VCaP (cell line): ENCODE data around the gene FHAD1.

ENCODE experiments used
- H3K27ac ChIP-seq: fragments of 450-650 bp; 2 replicates; pipeline ENCODE4 v1.5.1; 2017
- CTCF ChIP-seq: fragments of 450-650 bp; conservative IDR thresholded peaks from 2 replicates; pipeline ENCODE4 v1.5.1; 2017; ENCODE audit warnings: mild to moderate bottlenecking, moderate library complexity

FHAD1 gene

GRCh38 chr1:15332952-15333715 lies 86.1 kb downstream of the FHAD1 start:
- no peak for TF ChIP-seq CTCF

DNA sequence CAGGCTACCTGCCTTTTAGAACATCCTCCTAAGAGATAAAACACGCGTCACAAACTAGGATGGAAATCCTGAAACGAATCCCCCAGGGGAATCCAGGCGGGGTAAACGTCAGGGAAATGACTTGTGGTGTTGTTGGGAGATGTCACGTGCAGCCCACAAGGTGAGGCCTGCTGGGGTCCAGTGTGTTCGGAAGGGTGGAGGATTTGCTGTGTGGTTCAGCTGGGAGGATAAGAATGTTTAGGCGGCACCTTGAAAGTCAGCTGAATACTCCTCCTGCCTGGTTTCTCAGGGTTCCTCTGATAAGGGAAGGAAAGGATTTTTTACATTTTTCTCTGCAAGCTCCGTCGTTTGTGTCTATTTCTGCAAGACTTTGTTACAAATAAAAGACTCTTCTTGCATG lies 88.0 kb downstream of the FHAD1 start:
- H3K27ac ChIP-seq: no peak overlapping the region
- TF ChIP-seq CTCF: no peak

More at GRCh38 chr1:15332952-15333715, 86.1 kb downstream of the FHAD1 start:
- no peak overlapping the region for H3K27ac ChIP-seq

- no peak for TF ChIP-seq CTCF
- H3K27ac ChIP-seq: no peak overlapping the region
These were observed 89.8 kb downstream of the FHAD1 start for GRCh38 chr1:15336866-15337265.

- H3K27ac ChIP-seq: no peak overlapping the region
- TF ChIP-seq CTCF: no peak
These were observed 90.8 kb downstream of the FHAD1 start for GRCh38 chr1:15337656-15338402.

DNA sequence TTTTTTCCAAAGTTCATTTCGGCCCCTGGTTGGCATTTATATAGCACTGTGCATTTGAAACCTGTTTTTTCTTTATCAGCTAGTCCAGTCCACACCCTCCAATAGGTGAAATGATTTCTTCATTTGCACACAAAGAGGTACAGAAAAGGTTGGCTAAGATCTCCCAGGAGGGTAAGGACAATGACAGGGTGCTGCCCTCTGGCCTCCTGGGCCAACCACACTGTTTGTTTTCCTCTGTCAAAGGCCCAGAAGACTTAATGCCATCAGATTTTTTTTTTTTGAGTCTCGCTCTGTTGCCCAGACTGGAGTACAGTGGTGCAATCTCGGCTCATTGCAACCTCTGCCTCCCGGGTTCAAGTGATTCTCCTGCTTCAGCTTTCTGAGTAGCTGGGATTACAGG lies 92.5 kb downstream of the FHAD1 start:
- no peak for TF ChIP-seq CTCF
- H3K27ac ChIP-seq: no peak overlapping the region

DNA sequence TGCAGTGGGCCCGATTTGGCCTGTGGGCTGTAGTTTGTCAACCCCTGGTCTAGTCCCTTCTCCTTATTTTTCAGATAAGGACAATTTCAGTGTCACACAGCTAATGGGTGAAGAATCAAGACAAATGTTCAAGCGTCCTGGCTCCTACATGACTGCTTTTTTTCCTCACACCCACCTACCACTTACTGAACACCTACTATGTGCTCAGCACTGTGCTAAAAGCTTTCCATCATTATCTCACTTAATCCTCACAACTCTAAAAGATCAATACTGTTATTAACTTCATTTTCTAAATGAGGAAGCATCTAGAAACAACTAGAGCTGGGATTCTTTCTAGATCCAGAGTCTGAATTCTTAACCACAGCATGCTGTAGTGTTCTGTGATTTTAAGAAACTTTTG lies 94.2 kb downstream of the FHAD1 start:
- TF ChIP-seq CTCF: no peak
- H3K27ac ChIP-seq: no peak overlapping the region

GRCh38 chr1:15341634-15342407 lies 94.8 kb downstream of the FHAD1 start:
- H3K27ac ChIP-seq: no peak overlapping the region
- no peak for TF ChIP-seq CTCF
